ENCODE measurements around the gene PNMA6E. TPM values are rescaled to one million over a fixed set of nuclear protein-coding genes. Genes with fewer than 3 reads are reported as not detected.

PNMA6E gene
- total RNA-seq, 1 donor from 2014 or later, result not detected

DNA sequence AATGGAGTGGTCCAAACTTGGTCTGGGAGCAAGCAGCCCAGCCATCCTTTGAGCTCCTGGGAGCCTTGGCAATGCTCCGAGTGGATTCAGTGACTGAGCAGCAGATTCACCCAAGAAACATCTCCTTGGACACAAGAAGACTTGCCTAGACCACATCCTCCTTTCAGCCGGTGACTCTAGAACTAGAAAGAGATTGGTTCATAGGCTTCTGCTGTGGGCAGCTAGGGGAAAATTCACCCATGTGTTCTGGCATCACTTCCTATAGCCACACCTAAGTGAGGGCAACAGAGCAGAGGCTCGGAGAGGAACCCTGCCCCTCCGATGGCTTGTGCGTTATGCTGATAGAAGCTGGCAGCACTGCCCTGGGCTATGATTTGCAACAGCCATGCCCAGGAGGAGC, 51.2 kb downstream of the PNMA6E start:
- DNase-seq (ENCODE audit: low read depth) (no peak), FAIRE-seq (no peak)
- H3K27ac Mint-ChIP-seq (ENCODE audit: unreplicated experiment), result no peak overlapping the region
- Histone ChIP-seq H3K9ac (ENCODE audit: low read length) (no peak overlapping the region), H3K4me1 (ENCODE audit: insufficient read depth, low read length) (no peaks in the 10 kb centered on the region), H3K27me3 (ENCODE audit: insufficient read depth, low read length) (no peaks in the 10 kb centered on the region), H4K20me1 (ENCODE audit: insufficient read depth, low read length) (peaks cover 7% of the 10 kb centered on the region), H3K4me3 (ENCODE audit: insufficient read depth, low read depth, low read length) (no peak overlapping the region), H3K36me3 (ENCODE audit: insufficient read depth, low read length) (peaks cover 2% of the 10 kb centered on the region), H2AFZ (ENCODE audit: low read depth, low read length) (no peak overlapping the region), H3K9me3 (ENCODE audit: insufficient read depth, low read depth, low read length) (no peaks in the 10 kb centered on the region), H3K27ac (ENCODE audit: low read depth, low read length) (no peak overlapping the region), H3K4me2 (ENCODE audit: low read length) (no peak overlapping the region), H3K79me2 (ENCODE audit: insufficient read depth, low read length) (no peaks in the 10 kb centered on the region)
- no peaks in the 10 kb centered on the region for H3K4me1 Mint-ChIP-seq (ENCODE audit: low read depth, unreplicated experiment)
- H3K4me3 Mint-ChIP-seq (ENCODE audit: unreplicated experiment), result no peak overlapping the region
- no peaks in the 10 kb centered on the region for H3K27me3 Mint-ChIP-seq (ENCODE audit: low read depth, unreplicated experiment)
- H3K9me3 Mint-ChIP-seq (ENCODE audit: unreplicated experiment), result no peaks in the 10 kb centered on the region
- TF ChIP-seq, protein P1, sequence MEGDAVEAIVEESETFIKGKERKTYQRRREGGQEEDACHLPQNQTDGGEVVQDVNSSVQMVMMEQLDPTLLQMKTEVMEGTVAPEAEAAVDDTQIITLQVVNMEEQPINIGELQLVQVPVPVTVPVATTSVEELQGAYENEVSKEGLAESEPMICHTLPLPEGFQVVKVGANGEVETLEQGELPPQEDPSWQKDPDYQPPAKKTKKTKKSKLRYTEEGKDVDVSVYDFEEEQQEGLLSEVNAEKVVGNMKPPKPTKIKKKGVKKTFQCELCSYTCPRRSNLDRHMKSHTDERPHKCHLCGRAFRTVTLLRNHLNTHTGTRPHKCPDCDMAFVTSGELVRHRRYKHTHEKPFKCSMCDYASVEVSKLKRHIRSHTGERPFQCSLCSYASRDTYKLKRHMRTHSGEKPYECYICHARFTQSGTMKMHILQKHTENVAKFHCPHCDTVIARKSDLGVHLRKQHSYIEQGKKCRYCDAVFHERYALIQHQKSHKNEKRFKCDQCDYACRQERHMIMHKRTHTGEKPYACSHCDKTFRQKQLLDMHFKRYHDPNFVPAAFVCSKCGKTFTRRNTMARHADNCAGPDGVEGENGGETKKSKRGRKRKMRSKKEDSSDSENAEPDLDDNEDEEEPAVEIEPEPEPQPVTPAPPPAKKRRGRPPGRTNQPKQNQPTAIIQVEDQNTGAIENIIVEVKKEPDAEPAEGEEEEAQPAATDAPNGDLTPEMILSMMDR (IDR thresholded peaks at IDR 0.05; ENCODE audit: insufficient read depth, low read depth, low read length), result no peak
- TF ChIP-seq EZH2 (IDR thresholded peaks at IDR 0.05; ENCODE audit: insufficient read depth, low read length), result no peak
- H3K36me3 Mint-ChIP-seq (ENCODE audit: low read depth, unreplicated experiment), result no peaks in the 10 kb centered on the region

DNA sequence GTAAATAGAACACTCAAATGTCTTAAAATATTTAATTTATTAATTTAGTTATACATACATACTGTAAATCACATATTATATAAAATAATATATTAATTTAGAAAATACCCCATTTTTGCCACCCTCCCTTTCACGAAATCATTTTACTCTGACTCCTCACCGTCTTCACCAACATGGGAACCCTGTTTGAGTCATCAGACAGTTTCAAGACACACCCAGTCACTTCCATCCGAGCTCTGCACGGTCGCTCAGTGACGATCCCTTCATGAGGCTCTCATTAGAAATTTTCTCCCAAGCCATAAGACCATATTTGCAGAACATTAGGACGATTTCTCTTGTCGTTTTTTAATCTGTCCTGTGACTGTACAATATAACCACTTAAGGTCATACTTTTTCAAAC, 52.7 kb downstream of the PNMA6E start:
- Histone ChIP-seq H2AFZ (ENCODE audit: low read depth, low read length) (no peak overlapping the region), H3K4me2 (ENCODE audit: low read length) (no peak overlapping the region), H4K20me1 (ENCODE audit: insufficient read depth, low read length) (peaks cover 22% of the 10 kb centered on the region), H3K4me3 (ENCODE audit: insufficient read depth, low read depth, low read length) (no peak overlapping the region), H3K4me1 (ENCODE audit: insufficient read depth, low read length) (no peaks in the 10 kb centered on the region), H3K9me3 (ENCODE audit: insufficient read depth, low read depth, low read length) (no peaks in the 10 kb centered on the region), H3K27ac (ENCODE audit: low read depth, low read length) (no peak overlapping the region), H3K27me3 (ENCODE audit: insufficient read depth, low read length) (no peaks in the 10 kb centered on the region), H3K79me2 (ENCODE audit: insufficient read depth, low read length) (peaks cover 15% of the 10 kb centered on the region), H3K36me3 (ENCODE audit: insufficient read depth, low read length) (peaks cover 2% of the 10 kb centered on the region), H3K9ac (ENCODE audit: low read length) (no peak overlapping the region)
- Mint-ChIP-seq H3K27ac (ENCODE audit: unreplicated experiment) (no peak overlapping the region), H3K27me3 (ENCODE audit: low read depth, unreplicated experiment) (no peaks in the 10 kb centered on the region), H3K4me1 (ENCODE audit: low read depth, unreplicated experiment) (no peaks in the 10 kb centered on the region), H3K36me3 (ENCODE audit: low read depth, unreplicated experiment) (no peaks in the 10 kb centered on the region), H3K4me3 (ENCODE audit: unreplicated experiment) (no peak overlapping the region), H3K9me3 (ENCODE audit: unreplicated experiment) (no peaks in the 10 kb centered on the region)
- FAIRE-seq (no peak), DNase-seq (ENCODE audit: low read depth) (no peak)
- no peak for TF ChIP-seq EZH2 (IDR thresholded peaks at IDR 0.05; ENCODE audit: insufficient read depth, low read length)
- TF ChIP-seq, protein P1 (IDR thresholded peaks at IDR 0.05; ENCODE audit: insufficient read depth, low read depth, low read length), result no peak

DNA sequence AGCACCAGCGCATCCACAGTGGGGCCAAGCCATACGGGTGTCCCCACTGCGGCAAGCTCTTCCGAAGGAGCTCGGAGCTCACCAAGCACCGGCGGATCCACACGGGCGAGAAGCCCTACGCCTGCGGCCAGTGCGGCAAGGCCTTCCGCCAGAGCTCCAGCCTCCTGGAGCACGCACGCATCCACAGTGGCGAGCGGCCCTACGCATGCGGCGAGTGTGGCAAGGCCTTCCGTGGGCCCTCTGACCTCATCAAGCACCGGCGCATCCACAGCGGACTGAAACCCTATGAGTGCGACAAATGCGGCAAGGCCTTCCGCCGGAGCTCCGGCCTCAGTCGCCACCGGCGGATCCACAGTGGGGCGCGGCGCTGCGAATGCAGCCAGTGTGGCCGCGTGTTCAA, 53.6 kb downstream of the PNMA6E start:
- no peaks in the 10 kb centered on the region for H3K4me1 Mint-ChIP-seq (ENCODE audit: low read depth, unreplicated experiment)
- DNase-seq (ENCODE audit: low read depth) (no peak), FAIRE-seq (no peak)
- Histone ChIP-seq H3K27me3 (ENCODE audit: insufficient read depth, low read length) (no peaks in the 10 kb centered on the region), H3K36me3 (ENCODE audit: insufficient read depth, low read length) (peaks cover 2% of the 10 kb centered on the region), H3K4me1 (ENCODE audit: insufficient read depth, low read length) (no peaks in the 10 kb centered on the region), H3K9me3 (ENCODE audit: insufficient read depth, low read depth, low read length) (no peaks in the 10 kb centered on the region), H3K79me2 (ENCODE audit: insufficient read depth, low read length) (peaks cover 24% of the 10 kb centered on the region), H3K27ac (ENCODE audit: low read depth, low read length) (no peak overlapping the region), H3K9ac (ENCODE audit: low read length) (no peak overlapping the region), H2AFZ (ENCODE audit: low read depth, low read length) (no peak overlapping the region), H4K20me1 (ENCODE audit: insufficient read depth, low read length) (peaks cover 28% of the 10 kb centered on the region), H3K4me3 (ENCODE audit: insufficient read depth, low read depth, low read length) (no peak overlapping the region), H3K4me2 (ENCODE audit: low read length) (no peak overlapping the region)
- no peaks in the 10 kb centered on the region for H3K9me3 Mint-ChIP-seq (ENCODE audit: unreplicated experiment)
- H3K4me3 Mint-ChIP-seq (ENCODE audit: unreplicated experiment), result no peak overlapping the region
- H3K27me3 Mint-ChIP-seq (ENCODE audit: low read depth, unreplicated experiment), result no peaks in the 10 kb centered on the region
- H3K27ac Mint-ChIP-seq (ENCODE audit: unreplicated experiment), result no peak overlapping the region
- no peak for TF ChIP-seq EZH2 (IDR thresholded peaks at IDR 0.05; ENCODE audit: insufficient read depth, low read length)
- TF ChIP-seq, protein P1 (IDR thresholded peaks at IDR 0.05; ENCODE audit: insufficient read depth, low read depth, low read length), result no peak
- no peaks in the 10 kb centered on the region for H3K36me3 Mint-ChIP-seq (ENCODE audit: low read depth, unreplicated experiment)

Other genes starting within 250 kb of the PNMA6E start
- gene MAGEA1, start 222.1 kb downstream of the PNMA6E start, total RNA-seq, result not detected in 2 replicates
- not detected in 2 replicates for gene PNMA6F, start 79.6 kb downstream of the PNMA6E start, total RNA-seq
- 14.8 and 14.9 TPM in 2 replicates for gene ZNF275, start 67.2 kb downstream of the PNMA6E start, total RNA-seq
- 0.26 and 0.27 TPM in 2 replicates for gene ZFP92, start 10.1 kb upstream of the PNMA6E start, total RNA-seq
- 0.36 TPM in 1 of 2 replicates, not detected in the other for gene TREX2, start 44.7 kb upstream of the PNMA6E start, total RNA-seq
- gene HAUS7, start 69.2 kb upstream of the PNMA6E start, total RNA-seq, result 12.1 and 14.7 TPM in 2 replicates
- gene BGN, start 93.6 kb upstream of the PNMA6E start, total RNA-seq, result 50.0 and 87.7 TPM in 2 replicates
- gene ATP2B3, start 116.3 kb upstream of the PNMA6E start, total RNA-seq, result 0.46 and 0.52 TPM in 2 replicates
- 19.8 and 21.7 TPM in 2 replicates for gene CCNQ, start 197.8 kb upstream of the PNMA6E start, total RNA-seq
- 0.20 and 0.36 TPM in 2 replicates for gene DUSP9, start 245.9 kb upstream of the PNMA6E start, total RNA-seq

Measured in astrocyte (in vitro differentiated cells and primary cell).